Medulla oblongata (tissue), 1 donor: ENCODE results near the gene FAAP24.
"Not testable (repeated sequence)": the region's sequence is repeated elsewhere in the genome, so short reads cannot be mapped to it uniquely, and the experiment has no call there.

Source experiments
- DNase-seq: peaks from one replicate; pipeline ENCODE4 v3.0.0-alpha.2; 2015; ENCODE audit errors: extremely low spot score

Gene FAAP24

GRCh38 chr19:32998722-32999121 is 26.7 kb downstream of the FAAP24 start:
- DNase-seq, result no peak

GRCh38 chr19:33000510-33000909 is 28.5 kb downstream of the FAAP24 start:
- DNase-seq, result no peak

- no peak for DNase-seq
These were observed 28.9 kb downstream of the FAAP24 start for GRCh38 chr19:33000910-33001309.

- peak; percentile 6 for DNase-seq
These were observed 30.3 kb downstream of the FAAP24 start for GRCh38 chr19:33002126-33002865.

GRCh38 chr19:33003424-33004024 is 31.5 kb downstream of the FAAP24 start:
- DNase-seq, result not testable (repeated sequence)

- DNase-seq, result no peak
These were observed 33.4 kb downstream of the FAAP24 start for GRCh38 chr19:33005440-33005839.

GRCh38 chr19:33008738-33009137 is 36.7 kb downstream of the FAAP24 start:
- DNase-seq, result no peak

GRCh38 chr19:33010891-33011290 is 38.8 kb downstream of the FAAP24 start:
- DNase-seq, result not testable (repeated sequence)

- DNase-seq, result no peak
These were observed 50.6 kb downstream of the FAAP24 start for GRCh38 chr19:33022472-33023116.

- no peak for DNase-seq
These were observed 52.4 kb downstream of the FAAP24 start for GRCh38 chr19:33024398-33024797.

- DNase-seq, result not testable (repeated sequence)
These were observed 53.6 kb downstream of the FAAP24 start for GRCh38 chr19:33025468-33026238.

GRCh38 chr19:33026602-33027001 is 54.6 kb downstream of the FAAP24 start:
- not testable (repeated sequence) for DNase-seq
